ENCODE measurements around the gene SLC34A1. TPM values are rescaled to one million over a fixed set of nuclear protein-coding genes. Genes with fewer than 3 reads are reported as not detected.
A peak's percentile ranks its signal among the peaks of the same experiment; 100 is the strongest.

SLC34A1 gene
- polyA plus RNA-seq, 4 donors: 0.01 to 0.07 TPM; not detected in 2

GRCh38 chr5:177430140-177430951 lies 46.1 kb downstream of the SLC34A1 start:
- Histone ChIP-seq H3K4me1 (ENCODE audit: control insufficient read depth in 3 of 3, insufficient read depth in 2 of 3, low read depth in 1 of 3, low read length in 2 of 3) (peaks cover 0 to 21% (median 13%) of the 10 kb centered on the region in 3 donors), H3K27ac (ENCODE audit: low read depth in 1 of 3, low read length in 2 of 3) (peak overlapping the region in 2 of 3 donors; percentile 27 to 65), H3K9me3 (ENCODE audit: control insufficient read depth in 2 of 2, insufficient read depth in 1 of 2, low read depth in 1 of 2, low read length in 1 of 2) (no peaks in the 10 kb centered on the region), H3K4me3 (ENCODE audit: low read depth in 1 of 3, low read length in 3 of 3) (no peak overlapping the region), H3K27me3 (ENCODE audit: control insufficient read depth in 3 of 3, insufficient read depth in 3 of 3, low read length in 3 of 3) (no peaks in the 10 kb centered on the region), H3K36me3 (ENCODE audit: control insufficient read depth in 3 of 3, insufficient read depth in 2 of 3, low read depth in 1 of 3, low read length in 3 of 3) (peaks cover 6 to 63% (median 11%) of the 10 kb centered on the region in 3 donors)
- DNase-seq (no peak), FAIRE-seq (no peak)
- WGBS, 3 donors: 80 to 88% (median 81%) methylated on average over 24 to 26 of the region's 26 CpGs

DNA sequence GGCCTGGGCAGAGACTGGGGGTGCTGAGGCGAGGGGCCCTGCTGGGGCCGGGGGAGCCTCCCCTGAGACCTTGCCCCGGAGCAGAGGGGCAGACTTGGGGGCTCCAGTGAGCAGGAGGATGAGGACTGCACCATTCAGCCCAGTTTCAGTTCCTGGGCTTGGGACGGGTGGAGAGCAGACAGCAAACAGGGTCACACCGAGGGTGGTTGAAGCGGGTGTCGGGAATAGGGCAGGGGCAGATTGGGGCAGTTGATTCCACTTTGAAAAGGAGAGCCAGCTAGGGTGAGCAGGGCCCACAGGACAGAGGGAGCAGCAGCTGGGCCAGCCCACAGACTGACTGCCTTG lies 46.7 kb downstream of the SLC34A1 start:
- DNase-seq: no peak
- Histone ChIP-seq H3K9me3 (ENCODE audit: control insufficient read depth in 2 of 2, insufficient read depth in 1 of 2, low read depth in 1 of 2, low read length in 1 of 2) (no peaks in the 10 kb centered on the region), H3K4me1 (ENCODE audit: control insufficient read depth in 3 of 3, insufficient read depth in 2 of 3, low read depth in 1 of 3, low read length in 2 of 3) (peaks cover 0 to 17% (median 13%) of the 10 kb centered on the region in 3 donors), H3K27me3 (ENCODE audit: control insufficient read depth in 3 of 3, insufficient read depth in 3 of 3, low read length in 3 of 3) (no peaks in the 10 kb centered on the region), H3K27ac (ENCODE audit: low read depth in 1 of 3, low read length in 2 of 3) (peak overlapping the region in 2 of 3 donors; percentile 27 to 65), H3K36me3 (ENCODE audit: control insufficient read depth in 3 of 3, insufficient read depth in 2 of 3, low read depth in 1 of 3, low read length in 3 of 3) (peaks cover 9 to 69% (median 11%) of the 10 kb centered on the region in 3 donors), H3K4me3 (ENCODE audit: low read depth in 1 of 3, low read length in 3 of 3) (no peak overlapping the region)
- no peak for FAIRE-seq
- 69 to 90% (median 80%) methylated on average over 7 of the region's 7 CpGs for WGBS, 3 donors

DNA sequence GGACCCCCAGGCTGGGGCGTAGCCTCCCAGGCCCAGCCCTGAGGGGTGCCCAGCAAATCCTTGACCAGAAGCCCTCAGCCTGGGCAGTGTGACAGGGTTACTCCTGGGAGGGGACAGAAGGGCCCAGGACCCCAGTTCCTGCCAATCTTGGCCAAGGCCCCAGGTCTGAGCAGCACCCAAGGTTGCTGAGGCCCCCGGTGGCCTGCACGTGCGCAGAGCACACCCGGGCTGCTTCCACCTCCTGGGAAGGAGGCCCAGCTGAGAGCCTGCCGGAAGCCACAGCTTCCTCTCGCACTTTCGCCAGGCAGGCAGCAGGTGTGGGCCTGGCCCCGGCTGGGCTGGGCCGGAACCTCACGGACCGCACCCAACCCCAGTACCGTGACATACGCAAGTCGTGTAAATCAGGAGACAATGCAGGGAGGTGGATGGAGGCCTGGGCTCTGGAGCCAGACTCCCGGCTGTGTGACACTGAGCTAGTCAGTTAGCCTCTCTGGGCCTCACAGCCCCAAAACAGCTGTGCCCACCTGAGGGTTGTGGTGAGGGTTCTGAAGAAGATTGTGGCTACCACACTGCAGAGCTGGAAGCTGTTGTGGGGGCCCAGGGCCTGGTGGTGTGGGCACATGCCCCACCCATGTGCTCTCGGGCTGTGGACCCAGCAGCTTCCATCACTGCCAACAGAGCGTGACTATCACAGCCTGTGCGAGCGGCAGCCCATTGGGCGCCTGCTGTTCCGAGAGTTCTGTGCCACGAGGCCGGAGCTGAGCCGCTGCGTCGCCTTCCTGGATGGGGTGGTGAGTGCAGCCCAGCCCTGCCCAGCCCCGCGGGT lies 47.3 kb downstream of the SLC34A1 start:
- Histone ChIP-seq H3K9me3 (ENCODE audit: control insufficient read depth in 2 of 2, insufficient read depth in 1 of 2, low read depth in 1 of 2, low read length in 1 of 2) (no peaks in the 10 kb centered on the region), H3K36me3 (ENCODE audit: control insufficient read depth in 3 of 3, insufficient read depth in 2 of 3, low read depth in 1 of 3, low read length in 3 of 3) (peaks cover 11 to 75% (median 11%) of the 10 kb centered on the region in 3 donors), H3K4me1 (ENCODE audit: control insufficient read depth in 3 of 3, insufficient read depth in 2 of 3, low read depth in 1 of 3, low read length in 2 of 3) (peaks cover 0 to 17% (median 13%) of the 10 kb centered on the region in 3 donors), H3K4me3 (ENCODE audit: low read depth in 1 of 3, low read length in 3 of 3) (no peak overlapping the region), H3K27ac (ENCODE audit: low read depth in 1 of 3, low read length in 2 of 3) (peak overlapping the region in 2 of 3 donors; percentile 34 to 65), H3K27me3 (ENCODE audit: control insufficient read depth in 3 of 3, insufficient read depth in 3 of 3, low read length in 3 of 3) (no peaks in the 10 kb centered on the region)
- 63 to 77% (median 71%) methylated on average over 29 of the region's 29 CpGs for WGBS, 3 donors
- FAIRE-seq (no peak), DNase-seq (peak in 1 of 2 donors; percentile 49)

GRCh38 chr5:177432143-177432838 lies 48.1 kb downstream of the SLC34A1 start:
- WGBS, 3 donors: 75 to 84% (median 82%) methylated on average over 18 of the region's 18 CpGs

GRCh38 chr5:177432839-177433657 lies 48.8 kb downstream of the SLC34A1 start:
- no peak overlapping the region for H3K4me3 ChIP-seq (ENCODE audit: low read depth in 1 of 3, low read length in 3 of 3)
- H3K27ac ChIP-seq (ENCODE audit: low read depth in 1 of 3, low read length in 2 of 3): no peak overlapping the region
- H3K27me3 ChIP-seq (ENCODE audit: control insufficient read depth in 3 of 3, insufficient read depth in 3 of 3, low read length in 3 of 3): no peaks in the 10 kb centered on the region
- DNase-seq (no peak), FAIRE-seq (no peak)
- no peaks in the 10 kb centered on the region for H3K9me3 ChIP-seq (ENCODE audit: control insufficient read depth in 2 of 2, insufficient read depth in 1 of 2, low read depth in 1 of 2, low read length in 1 of 2)
- peaks cover 11 to 86% (median 13%) of the 10 kb centered on the region in 3 donors for H3K36me3 ChIP-seq (ENCODE audit: control insufficient read depth in 3 of 3, insufficient read depth in 2 of 3, low read depth in 1 of 3, low read length in 3 of 3)
- 93 to 97% (median 95%) methylated on average over 25 of the region's 25 CpGs for WGBS, 3 donors
- H3K4me1 ChIP-seq (ENCODE audit: control insufficient read depth in 3 of 3, insufficient read depth in 2 of 3, low read depth in 1 of 3, low read length in 2 of 3): peaks cover 0 to 7% (median 4%) of the 10 kb centered on the region in 3 donors

More at GRCh38 chr5:177432143-177432838, 48.1 kb downstream of the SLC34A1 start:
- H3K36me3 ChIP-seq (ENCODE audit: control insufficient read depth in 3 of 3, insufficient read depth in 2 of 3, low read depth in 1 of 3, low read length in 3 of 3): peaks cover 11 to 81% (median 13%) of the 10 kb centered on the region in 3 donors
- peaks cover 0 to 13% (median 12%) of the 10 kb centered on the region in 3 donors for H3K4me1 ChIP-seq (ENCODE audit: control insufficient read depth in 3 of 3, insufficient read depth in 2 of 3, low read depth in 1 of 3, low read length in 2 of 3)
- H3K27me3 ChIP-seq (ENCODE audit: control insufficient read depth in 3 of 3, insufficient read depth in 3 of 3, low read length in 3 of 3): no peaks in the 10 kb centered on the region
- no peaks in the 10 kb centered on the region for H3K9me3 ChIP-seq (ENCODE audit: control insufficient read depth in 2 of 2, insufficient read depth in 1 of 2, low read depth in 1 of 2, low read length in 1 of 2)
- FAIRE-seq (no peak), DNase-seq (no peak)
- no peak overlapping the region for H3K4me3 ChIP-seq (ENCODE audit: low read depth in 1 of 3, low read length in 3 of 3)
- peak overlapping the region in 2 of 3 donors; percentile 16 to 34 for H3K27ac ChIP-seq (ENCODE audit: low read depth in 1 of 3, low read length in 2 of 3)

- 92 to 96% (median 93%) methylated on average over 25 to 29 of the region's 29 CpGs for WGBS, 3 donors
- Histone ChIP-seq H3K36me3 (ENCODE audit: control insufficient read depth in 3 of 3, insufficient read depth in 2 of 3, low read depth in 1 of 3, low read length in 3 of 3) (peaks cover 13 to 91% (median 17%) of the 10 kb centered on the region in 3 donors), H3K4me3 (ENCODE audit: low read depth in 1 of 3, low read length in 3 of 3) (no peak overlapping the region), H3K27me3 (ENCODE audit: control insufficient read depth in 3 of 3, insufficient read depth in 3 of 3, low read length in 3 of 3) (no peaks in the 10 kb centered on the region), H3K4me1 (ENCODE audit: control insufficient read depth in 3 of 3, insufficient read depth in 2 of 3, low read depth in 1 of 3, low read length in 2 of 3) (peaks cover 0 to 3% (median 0%) of the 10 kb centered on the region in 3 donors), H3K27ac (ENCODE audit: low read depth in 1 of 3, low read length in 2 of 3) (no peak overlapping the region), H3K9me3 (ENCODE audit: control insufficient read depth in 2 of 2, insufficient read depth in 1 of 2, low read depth in 1 of 2, low read length in 1 of 2) (no peaks in the 10 kb centered on the region)
- DNase-seq (no peak), FAIRE-seq (no peak)
These were observed 49.5 kb downstream of the SLC34A1 start for GRCh38 chr5:177433658-177434217.

DNA sequence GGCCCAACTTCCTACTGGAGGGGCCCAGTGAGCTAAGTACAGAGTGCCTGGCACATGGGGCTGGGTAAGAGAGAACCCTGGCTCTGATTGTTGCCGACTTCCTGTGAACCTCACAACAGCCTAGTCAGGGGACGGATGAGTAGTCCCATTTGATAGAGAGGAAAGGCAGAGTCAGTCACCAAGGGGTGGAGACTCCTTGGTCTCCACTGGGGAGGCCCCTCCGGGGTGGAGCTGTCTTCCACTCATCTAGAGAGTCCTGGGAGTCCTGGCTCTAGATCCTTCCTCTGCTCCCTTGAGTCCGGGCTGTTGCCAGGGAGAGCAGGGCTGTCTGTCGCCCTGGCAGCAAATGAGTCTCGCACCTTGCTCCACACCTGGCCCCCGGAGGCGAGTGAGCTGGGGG lies 50.2 kb downstream of the SLC34A1 start:
- Histone ChIP-seq H3K27me3 (ENCODE audit: control insufficient read depth in 3 of 3, insufficient read depth in 3 of 3, low read length in 3 of 3) (no peaks in the 10 kb centered on the region), H3K27ac (ENCODE audit: low read depth in 1 of 3, low read length in 2 of 3) (no peak overlapping the region), H3K4me3 (ENCODE audit: low read depth in 1 of 3, low read length in 3 of 3) (no peak overlapping the region), H3K4me1 (ENCODE audit: control insufficient read depth in 3 of 3, insufficient read depth in 2 of 3, low read depth in 1 of 3, low read length in 2 of 3) (no peaks in the 10 kb centered on the region), H3K36me3 (ENCODE audit: control insufficient read depth in 3 of 3, insufficient read depth in 2 of 3, low read depth in 1 of 3, low read length in 3 of 3) (peaks cover 13 to 91% (median 19%) of the 10 kb centered on the region in 3 donors), H3K9me3 (ENCODE audit: control insufficient read depth in 2 of 2, insufficient read depth in 1 of 2, low read depth in 1 of 2, low read length in 1 of 2) (no peaks in the 10 kb centered on the region)
- DNase-seq (no peak), FAIRE-seq (no peak)
- WGBS, 3 donors: 79 to 89% (median 86%) methylated on average over 8 of the region's 8 CpGs

Data from small intestine (tissue), 7 donors.